GM12892 (cell line): ENCODE data around the gene SGSM1.

Experiments
- POLR2A ChIP-seq: IDR thresholded peaks from 2 replicates; pipeline ENCODE4 v1.6.1; 2011; ENCODE audit warnings: low read depth, low read length, control low read depth
- POLR2AphosphoS5 ChIP-seq: IDR thresholded peaks from 2 replicates; pipeline ENCODE4 v1.6.1; 2011; ENCODE audit warnings: low read depth, low read length, control low read depth

DNA sequence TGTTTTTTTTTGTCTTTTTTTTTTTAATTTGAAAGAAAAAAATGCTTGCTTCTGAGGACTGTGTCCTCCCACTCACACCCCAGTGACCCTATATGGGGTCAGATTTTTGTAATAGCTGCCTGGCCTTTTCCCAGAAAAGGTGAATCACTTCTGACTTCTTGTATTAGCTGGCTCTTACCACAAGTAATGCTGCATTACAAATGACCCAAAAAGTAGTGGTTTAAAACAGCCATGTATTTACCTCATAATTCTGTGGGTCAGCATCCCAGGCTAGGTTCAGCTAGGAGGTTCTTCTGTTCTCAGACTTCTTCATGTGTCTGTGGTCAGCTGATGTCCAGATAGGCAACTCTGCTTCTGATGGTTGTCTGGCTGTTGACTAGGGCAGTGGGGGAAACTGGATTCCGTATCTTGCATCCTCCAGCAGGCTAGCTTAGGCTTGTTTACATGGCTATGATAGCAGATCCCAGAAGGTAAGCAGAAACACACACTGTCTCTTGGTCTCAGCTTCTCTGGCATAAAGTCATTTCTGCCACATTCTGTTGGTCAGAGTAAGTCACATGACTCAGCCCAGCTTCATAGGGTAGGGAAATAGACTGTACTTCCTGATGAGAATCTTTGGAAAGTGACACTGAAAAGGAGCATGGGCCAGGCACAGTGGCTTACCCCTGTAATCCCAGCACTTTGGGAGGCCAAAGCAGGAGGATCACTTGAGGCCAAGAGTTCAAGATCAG, 121.0 kb downstream of the SGSM1 start:
- TF ChIP-seq POLR2A (no peak), POLR2AphosphoS5 (no peak)
